ENCODE measurements around the gene COL20A1. TPM values are rescaled to one million over a fixed set of nuclear protein-coding genes. Genes with fewer than 3 reads are reported as not detected.
A peak's percentile ranks its signal among the peaks of the same experiment; 100 is the strongest.

The COL20A1 gene
- polyA plus RNA-seq, 4 donors = 0.09 to 1.7 TPM; not detected in 2

DNA sequence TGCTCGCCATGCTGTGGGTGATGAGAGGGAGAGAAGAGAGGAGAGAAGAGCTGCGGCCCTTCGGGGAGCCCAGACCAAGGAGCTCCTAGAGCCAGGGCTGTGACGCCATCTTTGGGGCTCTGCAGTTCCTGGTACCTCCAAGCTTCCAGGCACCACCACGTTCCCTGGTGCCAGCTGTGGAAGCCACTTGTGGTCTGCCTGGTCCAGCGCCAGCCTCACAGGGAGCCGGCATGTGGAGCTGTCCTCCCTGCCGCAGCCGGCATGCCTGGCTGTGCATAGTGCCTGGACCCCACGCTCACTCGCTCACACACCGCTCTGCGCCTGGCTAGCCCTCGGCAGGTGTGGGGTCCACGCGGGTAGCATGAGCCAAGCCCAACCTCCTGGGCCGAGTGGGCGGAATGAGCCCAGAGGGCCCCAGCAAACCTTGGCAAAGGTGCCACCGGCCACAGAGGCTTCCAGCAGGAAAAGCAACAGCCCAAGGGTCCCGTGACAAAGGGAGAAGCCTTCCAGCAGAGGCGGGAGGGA lies 87.4 kb downstream of the COL20A1 start:
- Histone ChIP-seq H3K27me3 (ENCODE audit: control insufficient read depth in 3 of 3, insufficient read depth in 3 of 3, low read length in 3 of 3) (peaks cover 0 to 8% (median 5%) of the 10 kb centered on the region in 3 donors), H3K36me3 (ENCODE audit: control insufficient read depth in 3 of 3, insufficient read depth in 2 of 3, low read depth in 1 of 3, low read length in 3 of 3) (no peaks in the 10 kb centered on the region), H3K27ac (ENCODE audit: low read depth in 1 of 3, low read length in 2 of 3) (no peak overlapping the region), H3K4me3 (ENCODE audit: low read depth in 1 of 3, low read length in 3 of 3) (no peak overlapping the region), H3K4me1 (ENCODE audit: control insufficient read depth in 3 of 3, insufficient read depth in 2 of 3, low read depth in 1 of 3, low read length in 2 of 3) (peaks cover 0 to 13% (median 0%) of the 10 kb centered on the region in 3 donors), H3K9me3 (ENCODE audit: control insufficient read depth in 2 of 2, insufficient read depth in 1 of 2, low read depth in 1 of 2, low read length in 1 of 2) (peaks cover 0 to 2% of the 10 kb centered on the region in 2 donors)
- WGBS, 3 donors = 86 to 91% (median 86%) methylated on average over 19 to 21 of the region's 21 CpGs
- DNase-seq (no peak), FAIRE-seq (no peak)

DNA sequence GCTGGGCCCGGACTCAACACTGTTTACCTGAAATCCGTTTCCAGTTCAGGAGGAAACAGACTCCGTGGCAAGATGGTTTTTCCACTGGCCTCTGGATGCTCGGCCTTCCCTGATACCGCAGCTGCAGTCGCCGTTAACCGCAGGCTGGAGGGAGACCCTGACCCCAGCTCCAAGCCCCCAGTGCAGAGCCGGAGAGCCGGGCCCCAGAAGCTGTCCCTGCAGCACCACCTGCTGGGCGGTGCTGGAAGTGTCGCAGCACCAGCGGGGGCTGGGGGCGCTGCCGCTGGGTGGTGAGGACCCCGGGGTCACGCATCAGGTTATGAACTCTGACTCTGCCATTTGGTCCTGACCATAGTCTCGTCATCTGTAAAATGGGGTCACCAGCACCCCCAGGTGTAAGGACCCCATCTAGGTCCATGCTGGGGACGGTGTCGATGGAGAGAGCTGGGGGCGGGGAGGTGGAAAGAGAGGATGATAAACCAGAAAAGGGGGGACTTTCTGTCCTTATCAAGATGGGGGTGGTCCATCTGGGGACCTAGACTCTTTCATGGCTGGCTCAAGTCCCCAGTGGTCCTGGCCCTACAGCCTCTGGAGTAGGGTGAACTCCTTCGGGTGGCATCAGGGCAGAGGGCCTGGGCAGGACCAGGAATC lies 88.9 kb downstream of the COL20A1 start:
- DNase-seq = peak in 1 of 2 donors; percentile 39
- Histone ChIP-seq H3K36me3 (ENCODE audit: control insufficient read depth in 3 of 3, insufficient read depth in 2 of 3, low read depth in 1 of 3, low read length in 3 of 3) (no peaks in the 10 kb centered on the region), H3K9me3 (ENCODE audit: control insufficient read depth in 2 of 2, insufficient read depth in 1 of 2, low read depth in 1 of 2, low read length in 1 of 2) (peaks cover 0 to 11% of the 10 kb centered on the region in 2 donors), H3K4me3 (ENCODE audit: low read depth in 1 of 3, low read length in 3 of 3) (no peak overlapping the region), H3K27me3 (ENCODE audit: control insufficient read depth in 3 of 3, insufficient read depth in 3 of 3, low read length in 3 of 3) (peaks cover 0 to 5% (median 4%) of the 10 kb centered on the region in 3 donors), H3K27ac (ENCODE audit: low read depth in 1 of 3, low read length in 2 of 3) (no peak overlapping the region), H3K4me1 (ENCODE audit: control insufficient read depth in 3 of 3, insufficient read depth in 2 of 3, low read depth in 1 of 3, low read length in 2 of 3) (peaks cover 0 to 10% (median 0%) of the 10 kb centered on the region in 3 donors)
- WGBS, 3 donors = 19 to 22% (median 21%) methylated on average over 22 of the region's 22 CpGs
- FAIRE-seq = no peak

DNA sequence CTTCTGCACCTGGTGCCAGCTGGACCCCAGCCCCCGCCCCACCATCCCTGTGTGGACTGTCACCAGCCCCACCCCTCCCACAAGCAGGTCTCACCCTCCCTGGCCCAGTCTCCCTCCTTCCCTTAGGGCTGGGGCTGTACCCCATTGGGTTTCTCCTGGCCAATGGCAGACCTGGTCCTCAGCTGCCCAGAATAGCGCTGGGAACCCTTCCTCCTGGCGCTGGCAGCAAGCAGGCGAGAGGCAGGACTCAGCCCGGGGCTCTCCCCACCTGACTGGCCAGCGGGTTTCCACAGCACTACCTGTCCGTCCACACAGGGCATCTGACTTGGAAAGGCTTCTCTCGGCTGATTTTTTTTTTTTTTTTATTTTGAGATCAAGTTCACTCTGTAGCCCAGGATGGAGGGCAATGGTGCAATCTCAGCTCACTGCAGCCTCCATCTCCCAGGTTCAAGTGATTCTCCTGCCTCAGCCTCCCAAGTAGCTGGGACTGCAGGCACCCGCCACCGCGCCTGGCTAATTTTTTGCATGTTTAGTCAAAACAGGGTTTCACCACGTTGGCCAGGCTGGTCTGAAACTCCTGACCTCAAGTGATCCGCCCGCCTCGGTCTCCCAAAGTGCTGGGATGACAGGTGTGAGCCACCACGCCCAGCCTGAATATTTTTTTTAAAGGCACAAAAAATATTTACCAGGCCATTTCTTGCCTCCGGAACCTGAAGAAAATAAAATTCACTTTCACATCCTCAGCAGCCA lies 89.7 kb downstream of the COL20A1 start:
- Histone ChIP-seq H3K36me3 (ENCODE audit: control insufficient read depth in 3 of 3, insufficient read depth in 2 of 3, low read depth in 1 of 3, low read length in 3 of 3) (no peaks in the 10 kb centered on the region), H3K27me3 (ENCODE audit: control insufficient read depth in 3 of 3, insufficient read depth in 3 of 3, low read length in 3 of 3) (no peaks in the 10 kb centered on the region), H3K9me3 (ENCODE audit: control insufficient read depth in 2 of 2, insufficient read depth in 1 of 2, low read depth in 1 of 2, low read length in 1 of 2) (peaks cover 0 to 11% of the 10 kb centered on the region in 2 donors), H3K27ac (ENCODE audit: low read depth in 1 of 3, low read length in 2 of 3) (no peak overlapping the region), H3K4me1 (ENCODE audit: control insufficient read depth in 3 of 3, insufficient read depth in 2 of 3, low read depth in 1 of 3, low read length in 2 of 3) (peaks cover 0 to 2% (median 0%) of the 10 kb centered on the region in 3 donors), H3K4me3 (ENCODE audit: low read depth in 1 of 3, low read length in 3 of 3) (no peak overlapping the region)
- WGBS, 3 donors = 50 to 64% (median 56%) methylated on average over 17 of the region's 17 CpGs
- DNase-seq (no peak), FAIRE-seq (no peak)

GRCh38 chr20:63383556-63383955 lies 90.6 kb downstream of the COL20A1 start:
- no peak overlapping the region for H3K27ac ChIP-seq (ENCODE audit: low read depth in 1 of 3, low read length in 2 of 3)
- H3K4me1 ChIP-seq (ENCODE audit: control insufficient read depth in 3 of 3, insufficient read depth in 2 of 3, low read depth in 1 of 3, low read length in 2 of 3) = no peaks in the 10 kb centered on the region
- FAIRE-seq (no peak), DNase-seq (no peak)
- H3K4me3 ChIP-seq (ENCODE audit: low read depth in 1 of 3, low read length in 3 of 3) = no peak overlapping the region
- no peaks in the 10 kb centered on the region for H3K36me3 ChIP-seq (ENCODE audit: control insufficient read depth in 3 of 3, insufficient read depth in 2 of 3, low read depth in 1 of 3, low read length in 3 of 3)
- 60 to 72% (median 63%) methylated on average over 11 of the region's 11 CpGs for WGBS, 3 donors
- no peaks in the 10 kb centered on the region for H3K27me3 ChIP-seq (ENCODE audit: control insufficient read depth in 3 of 3, insufficient read depth in 3 of 3, low read length in 3 of 3)
- peaks cover 0 to 12% of the 10 kb centered on the region in 2 donors for H3K9me3 ChIP-seq (ENCODE audit: control insufficient read depth in 2 of 2, insufficient read depth in 1 of 2, low read depth in 1 of 2, low read length in 1 of 2)

DNA sequence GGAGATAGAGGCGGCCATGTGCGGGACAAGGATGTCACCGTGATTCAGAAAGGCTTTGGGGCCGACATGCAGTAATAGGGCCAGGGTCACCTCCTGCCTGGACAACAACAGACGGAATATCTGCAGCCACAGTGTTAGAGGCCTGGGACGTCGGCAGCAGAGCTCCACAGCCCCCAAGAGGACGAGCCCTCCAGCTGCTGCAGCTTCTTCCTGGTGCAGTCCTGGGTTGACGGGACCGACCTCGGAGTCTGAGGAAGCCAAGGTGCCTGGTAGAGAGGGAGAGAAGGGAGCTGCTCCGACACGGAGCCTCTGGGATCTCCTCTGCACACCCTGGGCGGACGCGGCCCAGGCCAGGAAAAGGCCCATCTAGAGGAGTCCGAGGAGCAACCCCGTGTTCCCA lies 91.3 kb downstream of the COL20A1 start:
- H3K4me3 ChIP-seq (ENCODE audit: low read depth in 1 of 3, low read length in 3 of 3) = no peak overlapping the region
- FAIRE-seq = no peak
- 80 to 83% (median 81%) methylated on average over 18 of the region's 18 CpGs for WGBS, 3 donors
- no peaks in the 10 kb centered on the region for H3K4me1 ChIP-seq (ENCODE audit: control insufficient read depth in 3 of 3, insufficient read depth in 2 of 3, low read depth in 1 of 3, low read length in 2 of 3)
- DNase-seq = no peak
- H3K36me3 ChIP-seq (ENCODE audit: control insufficient read depth in 3 of 3, insufficient read depth in 2 of 3, low read depth in 1 of 3, low read length in 3 of 3) = no peaks in the 10 kb centered on the region
- H3K9me3 ChIP-seq (ENCODE audit: control insufficient read depth in 2 of 2, insufficient read depth in 1 of 2, low read depth in 1 of 2, low read length in 1 of 2) = peaks cover 0 to 13% of the 10 kb centered on the region in 2 donors
- no peak overlapping the region for H3K27ac ChIP-seq (ENCODE audit: low read depth in 1 of 3, low read length in 2 of 3)
- H3K27me3 ChIP-seq (ENCODE audit: control insufficient read depth in 3 of 3, insufficient read depth in 3 of 3, low read length in 3 of 3) = no peaks in the 10 kb centered on the region

Other genes with a start within 250 kb of the COL20A1 start
- gene YTHDF1, start 77.1 kb upstream of the COL20A1 start, polyA plus RNA-seq = 10 to 100 TPM; 20.3 to 37.9 (median 22.9) TPM
- gene BIRC7, start 57.3 kb upstream of the COL20A1 start, polyA plus RNA-seq = 1 to 10 TPM in 1 of 4 donors, under 1 TPM in 1, not detected in 2; 0.13 to 5.4 TPM
- gene NKAIN4, start 38.7 kb upstream of the COL20A1 start, polyA plus RNA-seq = 1 to 10 TPM in 1 of 4 donors, under 1 TPM in 1, not detected in 2; 0.51 to 5.9 TPM
- 100 to 1,000 TPM in 1 of 4 donors, 10 to 100 TPM in 3; 70.9 to 117 (median 80.3) TPM for gene ARFGAP1, start 20.4 kb upstream of the COL20A1 start, polyA plus RNA-seq
- gene CHRNA4, start 68.2 kb downstream of the COL20A1 start, polyA plus RNA-seq = under 1 TPM in 2 of 4 donors, not detected in 2; 0.01 to 0.87 TPM
- 1 to 10 TPM in 1 of 4 donors, under 1 TPM in 2, not detected in 1; 0.27 to 1.4 (median 0.65) TPM for gene KCNQ2, start 179.5 kb downstream of the COL20A1 start, polyA plus RNA-seq
- gene EEF1A2, start 205.9 kb downstream of the COL20A1 start, polyA plus RNA-seq = 10 to 100 TPM in 2 of 4 donors, 1 to 10 TPM in 2; 3.1 to 18.6 (median 9.7) TPM
- 100 to 1,000 TPM; 273 to 356 (median 295) TPM for gene PPDPF, start 227.6 kb downstream of the COL20A1 start, polyA plus RNA-seq
- 10 to 100 TPM in 3 of 4 donors, under 1 TPM in 1; 0.56 to 87.0 (median 47.5) TPM for gene PTK6, start 244.2 kb downstream of the COL20A1 start, polyA plus RNA-seq